HG02870 (cell line): ENCODE data around the gene PRAMEF8.
"Not testable (repeated sequence)": the region's sequence is repeated elsewhere in the genome, so short reads cannot be mapped to it uniquely, and the experiment has no call there.

Experiments
- ATAC-seq: cut with Tn5 transposase; IDR thresholded peaks from one replicate; pipeline ENCODE4 v1.9.1; 2021; ENCODE audit warnings: mild to moderate bottlenecking, moderate library complexity; ENCODE audit not compliant: unreplicated experiment

PRAMEF8 gene

GRCh38 chr1:13285037-13285436, at the start of gene PRAMEF8:
PRAMEF8 (minus strand) TSS chr1:13285137; CDS start chr1:13284091, 1,046 bp downstream.
- not testable (repeated sequence) for ATAC-seq

DNA sequence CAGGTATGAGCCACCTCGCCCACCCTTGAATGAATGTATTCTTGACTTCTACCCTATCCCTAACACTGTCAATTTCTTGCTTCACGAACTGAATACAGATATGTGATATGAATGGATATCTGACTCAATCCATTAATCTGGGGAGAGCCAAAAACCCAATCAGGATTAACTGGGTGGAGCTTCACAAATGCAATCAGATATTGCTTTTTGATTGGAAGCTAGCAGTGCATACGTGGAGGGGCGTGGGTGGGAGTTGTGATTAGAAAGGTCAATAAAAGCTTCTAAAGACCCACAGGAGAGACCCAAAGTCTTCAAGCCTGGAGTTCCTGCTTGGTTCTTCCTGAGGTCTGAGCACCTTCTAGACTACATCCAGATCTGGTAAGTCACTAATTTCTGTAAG, 30.3 kb upstream of the PRAMEF8 start, which contains the start of gene PRAMEF15:
Gene PRAMEF15 (plus strand): TSS at position 301 of the 400 bp plus-strand sequence. CDS start 2,827 bp downstream, outside the sequence.
- not testable (repeated sequence) for ATAC-seq

- ATAC-seq: not testable (repeated sequence)
Observed at GRCh38 chr1:13303239-13303638, 18.3 kb upstream of the PRAMEF8 start, which contains the start of gene PRAMEF33. PRAMEF33 (plus strand) TSS chr1:13303539; CDS start chr1:13305955, 2,416 bp downstream.

GRCh38 chr1:13302197-13302596, 17.3 kb upstream of the PRAMEF8 start:
- not testable (repeated sequence) for ATAC-seq

DNA sequence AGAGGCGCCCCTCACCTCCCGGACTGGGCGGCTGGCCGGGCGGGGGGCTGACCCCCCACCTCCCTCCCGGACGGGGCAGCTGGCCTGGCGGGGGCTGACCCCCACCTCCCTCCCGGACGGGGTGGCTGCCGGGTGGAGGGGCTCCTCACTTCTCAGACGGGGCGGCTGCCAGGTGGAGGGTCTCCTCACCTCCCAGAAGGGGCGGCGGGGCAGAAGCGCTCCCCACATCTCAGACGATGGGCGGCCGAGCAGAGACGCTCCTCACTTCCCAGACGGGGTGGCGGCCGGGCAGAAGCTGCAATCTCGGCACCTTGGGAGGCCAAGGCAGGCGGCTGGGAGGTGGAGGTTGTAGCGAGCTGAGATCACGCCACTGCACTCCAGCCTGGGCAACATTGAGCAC, 13.8 kb upstream of the PRAMEF8 start:
- ATAC-seq: not testable (repeated sequence)

- ATAC-seq: not testable (repeated sequence)
Observed at GRCh38 chr1:13297216-13297931, 12.4 kb upstream of the PRAMEF8 start.

- not testable (repeated sequence) for ATAC-seq
Observed at GRCh38 chr1:13289030-13289429, 4.1 kb upstream of the PRAMEF8 start.

DNA sequence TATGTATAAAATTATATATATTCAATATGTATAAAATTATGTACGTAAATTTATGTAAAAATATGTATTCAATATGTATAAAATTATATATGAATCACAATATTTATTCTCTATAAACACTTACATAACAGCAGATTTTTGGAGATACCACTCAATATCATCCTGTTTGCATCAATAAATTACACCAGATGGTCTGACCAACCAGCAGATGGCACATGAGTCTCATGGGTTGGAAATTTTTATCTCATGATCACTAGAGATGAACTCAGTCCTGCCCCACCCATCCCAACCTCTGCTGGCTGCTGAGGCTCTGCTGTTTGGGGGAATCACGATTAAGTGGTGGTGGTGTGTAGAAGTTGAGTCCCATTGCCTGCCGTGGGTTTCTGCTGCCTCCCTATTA, 5.3 kb downstream of the PRAMEF8 start:
- ATAC-seq: not testable (repeated sequence)

DNA sequence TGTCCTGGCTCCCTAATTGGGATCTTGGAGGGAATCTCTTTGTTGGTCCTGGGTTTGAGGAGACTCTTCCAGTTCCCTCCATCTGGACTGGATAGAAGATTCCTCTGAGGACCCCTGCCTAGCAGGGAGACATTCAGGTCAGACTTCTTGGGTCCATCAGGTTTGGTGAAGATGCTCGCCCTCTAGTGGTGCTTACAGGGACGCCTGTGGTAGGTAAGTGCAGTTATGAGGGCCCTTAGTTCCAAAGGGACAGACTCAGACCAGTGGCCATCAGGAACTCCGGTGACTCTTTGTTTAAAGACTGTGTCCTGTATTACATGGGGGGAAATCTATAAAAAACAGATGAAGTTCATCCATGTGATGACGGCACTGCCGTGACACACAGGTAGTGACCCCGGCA, 7.9 kb downstream of the PRAMEF8 start:
- ATAC-seq: not testable (repeated sequence)

DNA sequence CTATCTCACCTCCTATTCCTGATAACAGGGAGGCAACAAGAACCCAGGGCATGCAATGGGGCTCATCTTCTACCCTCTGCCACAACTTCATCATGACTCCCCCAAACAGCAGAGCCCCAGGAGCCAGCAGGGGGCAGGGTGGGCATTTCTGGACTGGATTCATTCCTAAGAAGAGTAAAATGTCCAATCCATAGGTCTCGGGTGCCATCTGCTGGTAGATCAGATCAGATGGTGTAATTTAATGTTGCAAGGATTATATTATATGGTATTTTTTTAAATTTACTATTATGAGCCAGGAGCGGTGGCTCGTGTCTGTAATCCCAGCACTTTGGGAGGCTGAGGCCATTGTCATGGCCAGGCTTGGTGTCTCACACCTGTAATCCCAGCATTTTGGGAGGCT, 19.8 kb downstream of the PRAMEF8 start:
- not testable (repeated sequence) for ATAC-seq

- not testable (repeated sequence) for ATAC-seq
Observed at GRCh38 chr1:13253898-13254297, 31.0 kb downstream of the PRAMEF8 start, which contains the start of gene PRAMEF5. PRAMEF5 (plus strand) TSS chr1:13254198; CDS start chr1:13259269, 5,071 bp downstream.

DNA sequence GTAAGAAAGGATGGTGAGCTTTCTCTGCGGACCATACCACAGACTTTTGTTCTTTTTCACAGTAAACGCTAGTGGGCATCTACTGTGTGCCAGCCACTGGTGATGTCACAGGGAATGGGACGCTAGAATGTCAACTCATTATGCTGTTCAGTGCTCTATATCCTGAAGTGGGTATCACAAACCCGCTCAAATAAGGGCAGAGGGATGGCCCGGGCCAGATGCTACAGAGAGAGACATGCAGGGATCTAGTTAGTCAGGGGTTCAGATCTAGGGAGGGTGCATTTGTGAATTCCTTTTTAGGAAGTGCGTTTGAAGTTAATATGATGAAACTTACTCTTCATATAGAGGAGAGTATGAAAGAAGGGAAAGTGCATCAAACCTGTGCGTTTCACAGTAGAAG, 37.8 kb downstream of the PRAMEF8 start:
- not testable (repeated sequence) for ATAC-seq

DNA sequence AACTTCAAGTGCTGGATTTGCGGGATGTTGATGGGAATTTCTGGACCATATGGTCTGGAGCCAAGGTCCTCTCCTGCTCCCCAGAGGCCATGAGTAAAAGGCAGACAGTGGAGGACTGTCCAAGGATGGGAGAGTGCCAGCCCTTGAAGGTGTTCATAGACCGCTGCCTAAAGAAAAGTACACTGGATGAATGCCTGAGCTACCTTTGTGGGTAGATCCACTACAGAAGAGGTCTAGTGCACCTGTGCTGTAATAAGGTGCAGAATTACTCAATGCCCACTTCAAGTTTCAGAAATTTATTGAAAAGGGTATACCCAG, 38.4 kb downstream of the PRAMEF8 start:
- not testable (repeated sequence) for ATAC-seq

- ATAC-seq: not testable (repeated sequence)
Observed at GRCh38 chr1:13245841-13246553, 38.9 kb downstream of the PRAMEF8 start.

GRCh38 chr1:13243536-13244263, 41.2 kb downstream of the PRAMEF8 start:
- ATAC-seq: not testable (repeated sequence)

DNA sequence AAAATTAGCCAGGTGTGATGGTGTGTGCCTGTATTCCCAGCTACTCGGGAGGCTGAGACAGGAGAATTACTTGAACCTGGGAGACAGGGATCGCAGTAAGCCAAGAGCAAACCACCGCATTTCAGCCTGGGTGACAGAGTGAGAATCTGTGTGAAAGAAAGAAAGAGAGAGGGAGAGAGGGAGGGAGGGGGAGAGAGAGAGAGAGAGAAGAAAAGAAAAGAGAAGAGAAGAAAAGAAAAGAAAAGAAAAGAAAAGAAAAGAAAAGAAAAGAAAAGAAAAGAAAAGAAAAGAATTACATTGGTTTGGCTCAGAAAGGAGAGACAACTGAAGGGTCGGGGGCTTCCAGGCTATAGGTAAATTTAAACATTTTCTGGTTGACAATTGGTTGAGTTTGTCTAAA, 45.3 kb downstream of the PRAMEF8 start:
- not testable (repeated sequence) for ATAC-seq

GRCh38 chr1:13237572-13237971, 47.4 kb downstream of the PRAMEF8 start:
- not testable (repeated sequence) for ATAC-seq

- not testable (repeated sequence) for ATAC-seq
Observed at GRCh38 chr1:13234057-13234456, 50.9 kb downstream of the PRAMEF8 start.

- not testable (repeated sequence) for ATAC-seq
Observed at GRCh38 chr1:13232056-13232455, 52.9 kb downstream of the PRAMEF8 start.
